GM21390 (cell line): Measurements from ENCODE around the gene SAMSN1.

Experiments used
- ATAC-seq: cut with Tn5 transposase; IDR thresholded peaks from one replicate; pipeline ENCODE4 v1.9.1; 2021; ENCODE audit not compliant: unreplicated experiment

SAMSN1 gene

DNA sequence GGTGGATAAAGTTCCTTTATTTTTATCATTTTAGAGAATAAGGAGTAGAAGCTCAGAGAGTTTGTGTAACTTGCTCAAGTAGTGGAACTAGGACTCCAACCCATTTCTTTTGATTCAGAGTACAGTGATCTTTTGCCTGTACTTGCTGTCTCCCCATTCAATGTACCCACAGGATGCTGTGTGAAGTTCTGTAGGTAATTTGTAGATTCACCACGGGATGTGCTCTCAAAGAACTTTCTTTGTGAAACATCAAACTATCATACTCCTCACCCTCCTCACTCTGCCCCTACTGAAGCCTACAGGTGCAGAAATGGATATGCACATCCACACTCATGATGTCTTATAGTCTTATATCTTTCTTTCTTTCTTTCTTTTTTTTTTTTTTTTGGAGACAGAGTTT, 97.3 kb downstream of the SAMSN1 start:
- ATAC-seq, result no peak

- ATAC-seq, result no peak
Observed at GRCh38 chr21:14438211-14438610, 107.9 kb downstream of the SAMSN1 start.

- no peak for ATAC-seq
Observed at GRCh38 chr21:14435423-14435822, 110.7 kb downstream of the SAMSN1 start.
